Smooth muscle cell (in vitro differentiated cells): ENCODE data around the gene C3orf62. TPM values are rescaled to one million over a fixed set of nuclear protein-coding genes. Genes with fewer than 3 reads are reported as not detected.

Source experiments
- DNase-seq: peaks from one replicate; lab custom pipeline; 2025; ENCODE audit not compliant: unreplicated experiment; lab: John Stamatoyannopoulos, UW
- H2AFZ ChIP-seq: fragments of 200-600 bp; sonication (generic); 2 replicates; pipeline ENCODE4 v1.6.0; 2016; ENCODE audit warnings: antibody characterized with exemption, low read depth, mild to moderate bottlenecking
- H3F3A ChIP-seq: fragments of 200-600 bp; sonication (generic); 2 replicates; pipeline ENCODE4 v1.6.0; 2017; ENCODE audit warnings: antibody characterized with exemption, low read depth
- H3K27ac ChIP-seq: fragments of 200-600 bp; sonication (generic); 2 replicates; pipeline ENCODE4 v1.5.1; 2016; ENCODE audit warnings: low read depth, mild to moderate bottlenecking
- H3K27me3 ChIP-seq: fragments of 200-600 bp; sonication (generic); 2 replicates; pipeline ENCODE4 v1.6.1; 2016; ENCODE audit warnings: low read depth, mild to moderate bottlenecking
- H3K36me3 ChIP-seq: fragments of 200-600 bp; sonication (generic); 2 replicates; pipeline ENCODE4 v1.5.1; 2016; ENCODE audit warnings: low read depth
- H3K4me1 ChIP-seq: fragments of 200-600 bp; sonication (generic); 2 replicates; pipeline ENCODE4 v1.5.1; 2016; ENCODE audit warnings: low read depth
- H3K4me2 ChIP-seq: fragments of 200-600 bp; sonication (generic); 2 replicates; pipeline ENCODE4 v1.6.0; 2016; ENCODE audit warnings: mild to moderate bottlenecking
- H3K4me3 ChIP-seq: fragments of 200-600 bp; sonication (generic); 2 replicates; pipeline ENCODE4 v1.5.1; 2016; ENCODE audit warnings: mild to moderate bottlenecking
- H3K79me2 ChIP-seq: fragments of 200-600 bp; sonication (generic); 2 replicates; pipeline ENCODE4 v1.6.0; 2016; ENCODE audit warnings: low read depth, mild to moderate bottlenecking
- H3K9ac ChIP-seq: fragments of 200-600 bp; sonication (generic); 2 replicates; pipeline ENCODE4 v1.6.0; 2016; ENCODE audit warnings: low read depth
- H3K9me3 ChIP-seq: fragments of 200-600 bp; sonication (generic); replicated peaks from 2 replicates; pipeline ENCODE4 v1.5.1; 2016; ENCODE audit warnings: low read depth
- H4K20me1 ChIP-seq: fragments of 200-600 bp; sonication (generic); 2 replicates; pipeline ENCODE4 v1.6.0; 2016; ENCODE audit warnings: low read depth
- CTCF ChIP-seq: fragments of 200-600 bp; sonication (generic); IDR thresholded peaks from 2 replicates; pipeline ENCODE4 v1.5.1; 2017; ENCODE audit warnings: borderline replicate concordance, mild to moderate bottlenecking, antibody characterized with exemption; ENCODE audit not compliant: insufficient read depth, poor library complexity, severe bottlenecking
- whole genome bisulfite sequencing: methylation state at CpG from one replicate; pipeline ENCODE4 v1.1.7; 2016; ENCODE audit warnings: low lambda C conversion rate; 5-methylcytosine and 5-hydroxymethylcytosine counted together
- polyA plus RNA-seq: library from polyadenylated mRNA; unstranded; fragments of >200 nt; fragmentation: Nextera tagmentation; extraction: Ambion mirVana; gene quantifications from 2 replicates; pipeline ENCODE4 v1.2.1, GENCODE V29; 2016
- total RNA-seq: library from RNA; depleted of rRNA; stranded (reverse); fragments of >200 nt; gene quantifications from 2 replicates; pipeline ENCODE4 v1.2.3, GENCODE V29; 2014

The C3orf62 gene
- total and polyA plus RNA-seq, 2 experiments from 2014 or later, result 1.6 TPM

DNA sequence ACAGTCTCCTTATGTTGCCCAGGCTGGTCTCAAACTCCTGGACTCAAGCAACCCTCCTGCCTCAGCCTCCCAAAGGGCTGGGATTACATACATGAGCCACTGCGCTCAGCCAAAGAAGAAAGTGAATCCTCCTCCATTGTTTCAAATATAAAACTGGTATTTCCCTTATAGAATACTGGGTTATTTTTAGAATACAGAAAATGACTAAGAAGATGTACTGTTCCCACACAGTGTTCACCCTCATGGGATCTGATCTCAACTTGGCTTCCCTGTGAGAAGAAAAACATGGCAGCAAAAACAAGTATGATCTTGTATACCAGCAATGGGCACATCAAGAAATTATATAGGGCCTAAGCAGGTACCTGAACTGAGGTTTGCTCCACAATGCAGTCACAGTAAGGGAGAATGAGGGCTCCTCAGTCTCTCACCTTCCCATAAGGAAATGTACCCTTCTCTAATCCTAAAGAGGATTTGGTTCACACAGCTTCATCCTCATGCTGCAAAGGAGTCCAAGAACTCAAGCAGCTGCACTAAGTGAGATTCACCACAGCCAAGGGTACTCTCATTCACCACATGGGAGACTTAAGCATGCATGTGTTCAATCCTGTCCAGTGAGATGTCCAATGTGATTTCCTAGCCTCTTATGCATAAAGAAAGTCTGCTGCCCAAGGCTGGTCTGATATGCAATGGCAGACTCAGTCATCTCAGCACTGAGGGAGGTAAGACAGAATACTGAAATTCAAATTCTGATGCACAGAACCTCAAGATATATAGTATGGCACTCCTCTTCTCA is 37.1 kb upstream of the C3orf62 start:
- WGBS, result 95% methylated on average over 1 of the region's 1 CpG
- Histone ChIP-seq H3K9ac (no peak overlapping the region), H3K4me2 (no peak overlapping the region)

DNA sequence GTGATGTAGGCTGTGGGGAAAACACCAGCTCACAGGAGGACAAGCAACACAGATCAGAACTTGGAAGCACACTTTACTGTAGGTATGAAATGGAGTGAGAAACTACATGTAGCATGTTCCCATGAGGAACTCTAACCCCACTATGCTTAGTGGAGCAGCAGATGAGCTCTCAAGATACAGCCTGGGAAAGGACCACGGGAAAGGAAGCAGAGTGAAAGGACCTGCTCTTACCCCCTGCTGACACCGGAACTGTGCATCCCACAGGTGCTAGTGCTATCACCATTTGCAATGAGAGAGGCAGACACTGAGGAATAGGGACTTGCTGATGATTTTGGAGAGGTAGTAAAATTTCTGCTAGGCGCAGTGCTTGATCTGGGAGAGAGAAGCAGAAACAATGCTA is 34.3 kb upstream of the C3orf62 start:
- Histone ChIP-seq H3F3A (no peaks in the 10 kb centered on the region), H3K36me3 (peaks cover 6% of the 10 kb centered on the region), H3K27me3 (no peaks in the 10 kb centered on the region), H3K79me2 (no peaks in the 10 kb centered on the region), H3K27ac (no peak overlapping the region), H3K9me3 (no peaks in the 10 kb centered on the region), H2AFZ (no peak overlapping the region), H4K20me1 (no peaks in the 10 kb centered on the region), H3K4me3 (no peak overlapping the region), H3K4me1 (no peaks in the 10 kb centered on the region), H3K4me2 (no peak overlapping the region), H3K9ac (no peak overlapping the region)
- 97% methylated on average over 3 of the region's 3 CpGs for WGBS
- DNase-seq, result no peak
- no peak for TF ChIP-seq CTCF

More for the DNA sequence above, 37.1 kb upstream of the C3orf62 start:
- Histone ChIP-seq H3K9me3 (no peaks in the 10 kb centered on the region), H3K4me1 (no peaks in the 10 kb centered on the region), H3K27me3 (no peaks in the 10 kb centered on the region), H3F3A (no peaks in the 10 kb centered on the region), H3K36me3 (peaks cover 10% of the 10 kb centered on the region), H3K27ac (no peak overlapping the region), H3K79me2 (no peaks in the 10 kb centered on the region), H2AFZ (no peak overlapping the region), H4K20me1 (no peaks in the 10 kb centered on the region), H3K4me3 (no peak overlapping the region)
- no peak for TF ChIP-seq CTCF
- DNase-seq, result no peak

DNA sequence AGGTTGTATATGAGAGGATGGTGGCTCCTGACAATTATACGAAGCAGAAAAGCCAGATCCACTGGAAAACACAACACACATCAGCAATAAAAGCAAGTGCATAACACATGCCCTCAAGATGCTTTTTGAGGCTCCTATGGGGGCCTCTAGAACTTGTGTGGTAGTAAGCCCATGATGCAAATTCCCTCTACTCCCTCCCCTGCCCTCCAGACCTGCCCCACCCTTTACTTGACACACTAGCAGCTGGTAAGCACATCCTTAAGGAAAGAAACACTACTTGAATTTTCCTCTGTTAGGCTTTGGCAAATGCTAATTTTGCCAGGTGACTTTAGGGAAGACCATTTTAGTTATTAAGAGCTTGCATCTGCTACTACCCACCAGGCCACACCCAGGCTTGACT is 33.6 kb upstream of the C3orf62 start:
- H4K20me1 ChIP-seq, result no peaks in the 10 kb centered on the region

More for the DNA sequence above, 33.6 kb upstream of the C3orf62 start:
- Histone ChIP-seq H3K4me3 (no peak overlapping the region), H3F3A (no peaks in the 10 kb centered on the region), H3K9ac (no peak overlapping the region), H3K4me2 (no peak overlapping the region), H3K9me3 (no peaks in the 10 kb centered on the region), H2AFZ (no peak overlapping the region), H3K27me3 (no peaks in the 10 kb centered on the region), H3K27ac (no peak overlapping the region), H3K36me3 (peaks cover 8% of the 10 kb centered on the region), H3K79me2 (no peaks in the 10 kb centered on the region), H3K4me1 (no peaks in the 10 kb centered on the region)
- DNase-seq, result no peak
- no peak for TF ChIP-seq CTCF
- WGBS, result 100% methylated on average over 1 of the region's 1 CpG
